PC-3 (cell line): ENCODE data around the gene GTF3C5.

Source experiments
- EZH2 ChIP-seq: fragments of 300-600 bp; sonication (generic); IDR thresholded peaks from one replicate; pipeline ENCODE4 v1.6.1; 2017; ENCODE audit warnings: antibody characterized with exemption, mild to moderate bottlenecking, low read length; ENCODE audit not compliant: unreplicated experiment
- EZH2phosphoT487 ChIP-seq: fragments of 300-600 bp; sonication (generic); IDR thresholded peaks from 2 replicates; pipeline ENCODE4 v1.6.1; 2018; ENCODE audit warnings: mild to moderate bottlenecking, antibody characterized with exemption, low read length, borderline replicate concordance
- TF ChIP-seq, protein P1 (sequence below): fragments of 300-600 bp; sonication (generic); conservative IDR thresholded peaks from 2 replicates; pipeline ENCODE4 v1.5.1; 2017; ENCODE audit warnings: antibody characterized with exemption, low read depth, mild to moderate bottlenecking, low read length

DNA sequence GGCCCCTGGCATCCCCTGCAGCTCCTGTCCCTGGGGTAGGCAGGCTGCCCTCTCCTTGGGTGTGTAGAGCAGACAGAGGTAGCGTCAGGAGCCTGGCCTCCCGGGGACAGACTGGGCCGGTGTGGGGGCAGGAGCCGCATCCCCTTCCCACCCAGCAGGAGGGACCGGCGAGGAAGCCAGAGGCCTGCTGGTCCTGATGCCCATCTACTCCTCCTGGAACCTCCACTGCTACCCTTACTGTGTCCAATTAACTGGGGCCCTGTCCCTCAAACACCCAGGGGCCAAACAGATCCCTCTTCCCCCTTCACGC lies 74.6 kb downstream of the GTF3C5 start:
- TF ChIP-seq, protein P1, sequence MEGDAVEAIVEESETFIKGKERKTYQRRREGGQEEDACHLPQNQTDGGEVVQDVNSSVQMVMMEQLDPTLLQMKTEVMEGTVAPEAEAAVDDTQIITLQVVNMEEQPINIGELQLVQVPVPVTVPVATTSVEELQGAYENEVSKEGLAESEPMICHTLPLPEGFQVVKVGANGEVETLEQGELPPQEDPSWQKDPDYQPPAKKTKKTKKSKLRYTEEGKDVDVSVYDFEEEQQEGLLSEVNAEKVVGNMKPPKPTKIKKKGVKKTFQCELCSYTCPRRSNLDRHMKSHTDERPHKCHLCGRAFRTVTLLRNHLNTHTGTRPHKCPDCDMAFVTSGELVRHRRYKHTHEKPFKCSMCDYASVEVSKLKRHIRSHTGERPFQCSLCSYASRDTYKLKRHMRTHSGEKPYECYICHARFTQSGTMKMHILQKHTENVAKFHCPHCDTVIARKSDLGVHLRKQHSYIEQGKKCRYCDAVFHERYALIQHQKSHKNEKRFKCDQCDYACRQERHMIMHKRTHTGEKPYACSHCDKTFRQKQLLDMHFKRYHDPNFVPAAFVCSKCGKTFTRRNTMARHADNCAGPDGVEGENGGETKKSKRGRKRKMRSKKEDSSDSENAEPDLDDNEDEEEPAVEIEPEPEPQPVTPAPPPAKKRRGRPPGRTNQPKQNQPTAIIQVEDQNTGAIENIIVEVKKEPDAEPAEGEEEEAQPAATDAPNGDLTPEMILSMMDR = no peak
- TF ChIP-seq EZH2phosphoT487 (no peak), EZH2 (no peak)
